Bronchus fibroblast of lung (primary cell): ENCODE measurements around the gene GPR37. TPM values are rescaled to one million over a fixed set of nuclear protein-coding genes. Genes with fewer than 3 reads are reported as not detected.

ENCODE experiments used
- total RNA-seq: library from RNA; depleted of rRNA; stranded (reverse); fragments of >200 nt; gene quantifications from 2 replicates; pipeline ENCODE4 v1.2.3, GENCODE V29; 2015

The GPR37 gene, protein sequence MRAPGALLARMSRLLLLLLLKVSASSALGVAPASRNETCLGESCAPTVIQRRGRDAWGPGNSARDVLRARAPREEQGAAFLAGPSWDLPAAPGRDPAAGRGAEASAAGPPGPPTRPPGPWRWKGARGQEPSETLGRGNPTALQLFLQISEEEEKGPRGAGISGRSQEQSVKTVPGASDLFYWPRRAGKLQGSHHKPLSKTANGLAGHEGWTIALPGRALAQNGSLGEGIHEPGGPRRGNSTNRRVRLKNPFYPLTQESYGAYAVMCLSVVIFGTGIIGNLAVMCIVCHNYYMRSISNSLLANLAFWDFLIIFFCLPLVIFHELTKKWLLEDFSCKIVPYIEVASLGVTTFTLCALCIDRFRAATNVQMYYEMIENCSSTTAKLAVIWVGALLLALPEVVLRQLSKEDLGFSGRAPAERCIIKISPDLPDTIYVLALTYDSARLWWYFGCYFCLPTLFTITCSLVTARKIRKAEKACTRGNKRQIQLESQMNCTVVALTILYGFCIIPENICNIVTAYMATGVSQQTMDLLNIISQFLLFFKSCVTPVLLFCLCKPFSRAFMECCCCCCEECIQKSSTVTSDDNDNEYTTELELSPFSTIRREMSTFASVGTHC
- 5.9 and 6.2 TPM in 2 replicates for total RNA-seq

DNA sequence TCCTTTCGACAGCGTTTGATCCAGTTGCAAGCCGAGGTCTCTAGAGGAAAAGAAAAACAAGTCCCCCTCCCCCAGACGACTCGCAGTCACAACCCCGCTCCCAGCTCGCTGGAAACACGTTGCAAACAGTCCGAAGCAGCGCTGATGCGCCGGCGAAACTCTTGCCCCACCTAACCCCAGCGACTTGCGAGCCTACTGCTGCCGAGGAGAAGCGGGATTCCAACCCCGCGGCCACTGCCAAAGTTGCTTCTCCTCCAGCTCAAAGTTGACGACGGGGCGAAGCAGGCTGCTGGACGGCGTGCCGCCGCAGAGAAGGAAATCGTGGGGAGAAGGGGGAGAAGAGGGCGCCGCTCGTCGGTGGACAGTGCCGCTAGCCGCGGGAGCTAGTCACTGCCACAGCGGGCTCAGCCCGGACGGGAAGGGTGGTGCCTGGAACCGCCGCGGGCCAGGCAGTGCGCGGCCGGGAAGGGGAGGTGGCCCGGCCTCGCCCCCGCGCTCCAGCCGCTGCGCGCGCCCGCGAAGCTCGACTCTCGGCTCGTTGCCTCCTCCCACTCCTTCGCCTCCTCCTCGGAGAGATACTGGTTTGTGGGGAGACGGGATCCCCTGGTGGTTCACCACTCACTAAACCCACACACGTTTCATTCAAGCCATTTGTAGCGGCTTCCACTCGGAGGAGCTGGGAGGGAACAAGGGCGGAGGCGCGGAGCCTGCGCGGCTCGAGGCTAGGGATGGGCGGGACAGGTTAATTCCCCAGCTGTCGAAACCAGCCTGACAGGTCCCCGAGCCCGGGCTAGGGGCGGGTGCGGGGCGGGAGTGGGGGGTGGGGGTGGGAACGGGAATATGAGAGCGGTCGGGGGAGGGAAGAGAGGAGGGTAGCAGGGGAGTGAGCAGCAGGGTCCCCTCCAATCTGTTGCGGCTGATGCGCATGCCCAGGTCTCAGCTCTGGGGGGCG lies at the start of gene GPR37:
Gene GPR37, minus strand, starts transcription at position 392 of the 952 bp plus-strand sequence. CDS start 816 bp downstream, outside the sequence.

Other genes starting within 250 kb of the GPR37 start
- 9.7 and 15.3 TPM in 2 replicates for gene POT1, start 164.0 kb upstream of the GPR37 start, total RNA-seq